ENCODE results near the gene DCTN5. TPM values are rescaled to one million over a fixed set of nuclear protein-coding genes. Genes with fewer than 3 reads are reported as not detected.
"Not testable (repeated sequence)": the region's sequence is repeated elsewhere in the genome, so short reads cannot be mapped to it uniquely, and the experiment has no call there.

Gene DCTN5
- total and polyA plus RNA-seq, 2 experiments from 2014 or later: 41.9 to 47.6 TPM

- Histone ChIP-seq H3K4me3 (no peak overlapping the region), H3K9ac (no peak overlapping the region), H3F3A (ENCODE audit: insufficient read depth) (no peaks in the 10 kb centered on the region), H2AFZ (no peak overlapping the region), H3K27ac (no peak overlapping the region), H4K20me1 (ENCODE audit: insufficient read depth) (no peaks in the 10 kb centered on the region), H3K4me2 (ENCODE audit: unreplicated experiment) (no peak overlapping the region), H3K36me3 (ENCODE audit: low read depth) (peaks cover 34% of the 10 kb centered on the region; the same call in 1 of the 2 replicates), H3K79me2 (ENCODE audit: insufficient read depth) (peaks cover 41% of the 10 kb centered on the region), H3K9me2 (ENCODE audit: insufficient read depth) (no peaks in the 10 kb centered on the region), H3K4me1 (ENCODE audit: insufficient read depth) (no peaks in the 10 kb centered on the region), H3K27me3 (replicated peaks; ENCODE audit: insufficient read depth) (no peaks in the 10 kb centered on the region), H3K9me3 (ENCODE audit: low read depth) (no peaks in the 10 kb centered on the region)
- DNase-seq: no peak
- TF ChIP-seq EZH2 (IDR thresholded peaks at IDR 0.05; ENCODE audit: insufficient read depth, poor library complexity, severe bottlenecking) (no peak), EZH2phosphoT487 (IDR thresholded peaks at IDR 0.05; ENCODE audit: insufficient read depth, low read depth) (no peak)
- 90 to 93% methylated on average over 8 of the region's 8 CpGs for WGBS, 2 experiments (ENCODE audit: low coverage in 1 of 2, low lambda C conversion rate in 2 of 2, missing lambda C conversion rate in 2 of 2)
- in situ Hi-C loops (cut with MboI): no loop called here
Observed at GRCh38 chr16:23629516-23629915, 11.8 kb upstream of the DCTN5 start.

GRCh38 chr16:23631874-23632273, 9.4 kb upstream of the DCTN5 start:
- H3K9ac ChIP-seq; H3K4me1 ChIP-seq (ENCODE audit: insufficient read depth); H3K9me2 ChIP-seq (ENCODE audit: insufficient read depth); H2AFZ ChIP-seq; H3F3A ChIP-seq (ENCODE audit: insufficient read depth); DNase-seq; H4K20me1 ChIP-seq (ENCODE audit: insufficient read depth); H3K27me3 ChIP-seq (replicated peaks; ENCODE audit: insufficient read depth); H3K9me3 ChIP-seq (ENCODE audit: low read depth); H3K4me2 ChIP-seq (ENCODE audit: unreplicated experiment); H3K4me3 ChIP-seq; in situ Hi-C loops (cut with MboI); H3K27ac ChIP-seq: not testable (repeated sequence)
- Histone ChIP-seq H3K79me2 (ENCODE audit: insufficient read depth) (peaks cover 51% of the 10 kb centered on the region), H3K36me3 (ENCODE audit: low read depth) (peaks cover 40% of the 10 kb centered on the region; the same call in 1 of the 2 replicates)
- WGBS, 2 experiments (ENCODE audit: low coverage in 1 of 2, low lambda C conversion rate in 2 of 2, missing lambda C conversion rate in 2 of 2): 95 to 99% methylated on average over 3 of the region's 3 CpGs

DNA sequence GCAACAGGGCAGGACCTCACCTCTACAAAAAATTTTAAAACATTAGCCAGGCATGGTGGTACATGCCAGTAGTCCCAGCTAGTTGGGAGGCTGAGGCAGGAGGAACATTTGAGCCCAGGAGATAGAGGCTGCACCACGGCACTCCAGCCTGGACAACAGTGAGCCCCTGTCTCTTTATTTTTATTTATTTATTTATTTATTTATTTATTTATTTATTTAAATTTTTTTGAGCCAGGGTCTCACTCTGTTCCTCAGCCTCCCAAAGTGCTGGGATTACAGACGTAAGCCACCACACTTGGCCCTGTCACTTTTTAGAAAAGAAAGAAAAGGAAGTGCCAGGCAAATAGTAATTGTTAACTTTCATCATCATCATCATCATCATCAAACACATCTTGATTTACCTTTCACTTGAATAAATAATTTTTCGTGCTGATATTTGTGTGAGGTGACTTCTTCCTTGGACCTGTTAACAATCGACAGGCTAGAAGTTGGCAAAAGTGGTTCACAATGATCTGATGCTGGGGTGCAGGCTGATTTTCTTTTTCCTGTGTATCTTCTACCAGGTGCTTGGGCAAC, 6.7 kb upstream of the DCTN5 start:
- Histone ChIP-seq H3K36me3 (ENCODE audit: low read depth) (peaks cover 26% of the 10 kb centered on the region; the same call in 1 of the 2 replicates), H3K9ac (no peak overlapping the region)
- 94 to 96% methylated on average over 4 of the region's 4 CpGs for WGBS, 2 experiments (ENCODE audit: low coverage in 1 of 2, low lambda C conversion rate in 2 of 2, missing lambda C conversion rate in 2 of 2)

DNA sequence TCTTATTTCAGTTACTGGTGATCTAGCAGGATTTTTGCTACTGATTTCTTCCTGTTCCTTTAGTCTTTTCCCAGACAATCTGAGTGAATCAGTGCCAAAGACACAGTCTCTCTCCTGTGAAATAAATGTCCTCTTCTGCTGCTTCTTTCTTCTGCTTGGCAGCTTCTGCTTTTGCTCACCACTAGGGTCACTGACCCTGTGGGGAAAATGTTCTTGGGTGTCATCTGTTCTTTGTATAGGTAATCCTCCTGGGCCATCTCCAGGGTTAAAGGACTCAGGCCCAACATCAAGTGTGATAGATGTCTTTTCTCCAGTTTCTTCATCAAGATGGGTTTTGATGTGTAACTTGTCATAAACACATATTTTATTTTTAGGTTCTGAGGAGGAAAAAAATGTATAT, 5.3 kb upstream of the DCTN5 start:
- no peaks in the 10 kb centered on the region for H3K9me2 ChIP-seq (ENCODE audit: insufficient read depth)
- H3K27ac ChIP-seq: no peak overlapping the region
- peaks cover 7% of the 10 kb centered on the region; the same call in 1 of the 2 replicates for H3K4me1 ChIP-seq (ENCODE audit: insufficient read depth)
- H3K79me2 ChIP-seq (ENCODE audit: insufficient read depth): peaks cover 71% of the 10 kb centered on the region
- DNase-seq: peak; percentile 5
- no peaks in the 10 kb centered on the region for H3K9me3 ChIP-seq (ENCODE audit: low read depth)
- no peak overlapping the region for H3K4me2 ChIP-seq (ENCODE audit: unreplicated experiment)
- H3K4me3 ChIP-seq: no peak overlapping the region
- H3F3A ChIP-seq (ENCODE audit: insufficient read depth): no peaks in the 10 kb centered on the region
- no peak overlapping the region for H3K9ac ChIP-seq
- no peak overlapping the region for H2AFZ ChIP-seq
- no peaks in the 10 kb centered on the region for H3K27me3 ChIP-seq (replicated peaks; ENCODE audit: insufficient read depth)
- no peaks in the 10 kb centered on the region for H4K20me1 ChIP-seq (ENCODE audit: insufficient read depth)
- peaks cover 18% of the 10 kb centered on the region; the same call in 1 of the 2 replicates for H3K36me3 ChIP-seq (ENCODE audit: low read depth)
- TF ChIP-seq EZH2phosphoT487 (IDR thresholded peaks at IDR 0.05; ENCODE audit: insufficient read depth, low read depth): no peak
- TF ChIP-seq EZH2 (IDR thresholded peaks at IDR 0.05; ENCODE audit: insufficient read depth, poor library complexity, severe bottlenecking): no peak
- in situ Hi-C loops (cut with MboI): no loop called here

More for the DNA sequence above, 6.7 kb upstream of the DCTN5 start:
- Histone ChIP-seq H3K4me3 (no peak overlapping the region), H3K79me2 (ENCODE audit: insufficient read depth) (peaks cover 61% of the 10 kb centered on the region), H3K27me3 (replicated peaks; ENCODE audit: insufficient read depth) (no peaks in the 10 kb centered on the region), H3K9me3 (ENCODE audit: low read depth) (no peaks in the 10 kb centered on the region), H3K4me1 (ENCODE audit: insufficient read depth) (no peaks in the 10 kb centered on the region), H3K9me2 (ENCODE audit: insufficient read depth) (no peaks in the 10 kb centered on the region), H3K4me2 (ENCODE audit: unreplicated experiment) (no peak overlapping the region), H3K27ac (no peak overlapping the region), H3F3A (ENCODE audit: insufficient read depth) (no peaks in the 10 kb centered on the region), H2AFZ (no peak overlapping the region), H4K20me1 (ENCODE audit: insufficient read depth) (no peaks in the 10 kb centered on the region)
- DNase-seq: no peak
- in situ Hi-C loops (cut with MboI): no loop called here
- no peak for TF ChIP-seq EZH2phosphoT487 (IDR thresholded peaks at IDR 0.05; ENCODE audit: insufficient read depth, low read depth)
- no peak for TF ChIP-seq EZH2 (IDR thresholded peaks at IDR 0.05; ENCODE audit: insufficient read depth, poor library complexity, severe bottlenecking)

DNA sequence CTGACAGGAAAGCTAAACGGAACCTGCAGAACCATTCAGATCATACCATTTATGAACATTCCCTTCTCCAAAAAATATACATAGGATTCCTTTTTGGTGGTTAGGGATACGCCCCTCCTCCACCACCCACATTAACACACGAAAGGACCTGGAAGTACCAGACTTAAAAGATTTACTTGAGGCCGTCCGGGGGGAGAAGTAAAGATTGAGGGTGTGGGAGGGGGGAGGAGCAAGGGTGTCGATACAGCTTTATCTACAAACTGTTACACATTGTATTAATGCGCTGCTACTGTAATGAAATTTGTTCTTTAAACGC, 693 bp upstream of the DCTN5 start:
- peaks cover 72% of the 10 kb centered on the region for H3K79me2 ChIP-seq (ENCODE audit: insufficient read depth)
- H3K27ac ChIP-seq: peak overlapping the region; percentile 60
- H3K4me2 ChIP-seq (ENCODE audit: unreplicated experiment): peak overlapping the region; percentile 86
- no peaks in the 10 kb centered on the region for H3K9me2 ChIP-seq (ENCODE audit: insufficient read depth)
- in situ Hi-C loops (cut with MboI): no loop called here
- no peaks in the 10 kb centered on the region for H3K27me3 ChIP-seq (replicated peaks; ENCODE audit: insufficient read depth)
- TF ChIP-seq EZH2 (IDR thresholded peaks at IDR 0.05; ENCODE audit: insufficient read depth, poor library complexity, severe bottlenecking): no peak
- no peak for TF ChIP-seq EZH2phosphoT487 (IDR thresholded peaks at IDR 0.05; ENCODE audit: insufficient read depth, low read depth)
- peak overlapping the region; percentile 96 for H2AFZ ChIP-seq
- peak; percentile 32 for DNase-seq
- peak overlapping the region; percentile 99 for H3K4me3 ChIP-seq
- no peaks in the 10 kb centered on the region for H3F3A ChIP-seq (ENCODE audit: insufficient read depth)
- H3K4me1 ChIP-seq (ENCODE audit: insufficient read depth): peaks cover 7% of the 10 kb centered on the region; the same call in 1 of the 2 replicates
- WGBS, 2 experiments (ENCODE audit: low coverage in 1 of 2, low lambda C conversion rate in 2 of 2, missing lambda C conversion rate in 2 of 2): 0 to 1% methylated on average over 8 of the region's 8 CpGs
- H3K9me3 ChIP-seq (ENCODE audit: low read depth): no peaks in the 10 kb centered on the region
- H3K36me3 ChIP-seq (ENCODE audit: low read depth): peaks cover 12% of the 10 kb centered on the region; the same call in 1 of the 2 replicates
- H4K20me1 ChIP-seq (ENCODE audit: insufficient read depth): peaks cover under 1% of the 10 kb centered on the region; the same call in 1 of the 2 replicates
- peak overlapping the region; percentile 93 for H3K9ac ChIP-seq
